H1 (cell line): ENCODE measurements around the gene ZNF511. TPM values are rescaled to one million over a fixed set of nuclear protein-coding genes. Genes with fewer than 3 reads are reported as not detected.

ENCODE experiments used
- HDAC2 ChIP-seq, 2 experiments: fragments of 300-600 bp in 1 of 2; sonication (generic) in 1 of 2; IDR thresholded peaks; 2 replicates each; pipeline ENCODE4 v1.6.1; 2011 to 2012; ENCODE audit warnings: low read depth in 2 of 2, low read length in 2 of 2, mild to moderate bottlenecking in 2 of 2, moderate library complexity in 2 of 2, borderline replicate concordance in 1 of 2, inconsistent platforms in 1 of 2
- SAP30 ChIP-seq: fragments of 300-600 bp; sonication (generic); IDR thresholded peaks from 2 replicates; pipeline ENCODE4 v1.7.1; 2012; ENCODE audit warnings: low read length, moderate library complexity, mild to moderate bottlenecking, inconsistent platforms; ENCODE audit not compliant: insufficient read depth, insufficient replicate concordance
- polyA plus RNA-seq, 7 experiments: library from polyadenylated mRNA; depleted of rRNA in 3 of 7; stranded (reverse) in 5 of 7; unstranded in 2 of 7; fragments of >200 nt in 5 of 7; fragments of 200-250 nt in 2 of 7; gene quantifications; 1 replicate in 5 of 7; 2 replicates in 1 of 7; 4 replicates in 1 of 7; pipeline versions ENCODE4 v1.2.1 to v1.2.3, GENCODE V29; 2011 to 2013; ENCODE audit warnings: missing spikeins in 2 of 7, mixed read lengths in 2 of 7
- total RNA-seq: library from RNA; stranded (reverse); fragmentation: NEBNext Ultra II Directional; extraction: Animal tissue kit (Norgen Biotek cat#: 25700); gene quantifications from 2 replicates; pipeline ENCODE4 v1.2.1, GENCODE V29; 2021

Gene ZNF511
- total and polyA plus RNA-seq, 2 of the 8 experiments (the other 6 are each of a cell fraction or from before 2014, with no cell fraction given) = 55.4 to 71.7 TPM

- no peak for TF ChIP-seq HDAC2 (IDR thresholded peaks at IDR 0.05; ENCODE audit: borderline replicate concordance in 1 of 2, low read depth in 2 of 2, low read length in 2 of 2)
- TF ChIP-seq SAP30 = no peak
Measured at GRCh38 chr10:133299738-133300137, 9.0 kb upstream of the ZNF511 start (continued).
